ENCODE data around the gene PTGES. TPM values are rescaled to one million over a fixed set of nuclear protein-coding genes. Genes with fewer than 3 reads are reported as not detected.
A peak's percentile ranks its signal among the peaks of the same experiment; 100 is the strongest.

Gene PTGES
- total RNA-seq, 6 donors from 2014 or later: 0.76 to 4.2 (median 2.5) TPM

GRCh38 chr9:129736334-129736733 is 16.5 kb downstream of the PTGES start:
- Histone ChIP-seq H3K27me3 (no peaks in the 10 kb centered on the region), H3K4me1 (peaks cover 4 to 9% (median 5%) of the 10 kb centered on the region in 4 donors), H3K36me3 (no peaks in the 10 kb centered on the region), H3K9me3 (no peaks in the 10 kb centered on the region), H3K4me3 (no peak overlapping the region), H3K27ac (no peak overlapping the region)
- 59 to 64% methylated on average over 10 to 19 of the region's 20 CpGs for WGBS, 2 donors
- ATAC-seq (ENCODE audit: low FRiP score in 2 of 2): no peak
- no peak for DNase-seq
- TF ChIP-seq EP300 (IDR thresholded peaks at IDR 0.05) (no peak), POLR2AphosphoS5 (IDR thresholded peaks at IDR 0.05) (no peak), CTCF (IDR thresholded peaks at IDR 0.05) (no peak), POLR2A (IDR thresholded peaks at IDR 0.05) (no peak)

DNA sequence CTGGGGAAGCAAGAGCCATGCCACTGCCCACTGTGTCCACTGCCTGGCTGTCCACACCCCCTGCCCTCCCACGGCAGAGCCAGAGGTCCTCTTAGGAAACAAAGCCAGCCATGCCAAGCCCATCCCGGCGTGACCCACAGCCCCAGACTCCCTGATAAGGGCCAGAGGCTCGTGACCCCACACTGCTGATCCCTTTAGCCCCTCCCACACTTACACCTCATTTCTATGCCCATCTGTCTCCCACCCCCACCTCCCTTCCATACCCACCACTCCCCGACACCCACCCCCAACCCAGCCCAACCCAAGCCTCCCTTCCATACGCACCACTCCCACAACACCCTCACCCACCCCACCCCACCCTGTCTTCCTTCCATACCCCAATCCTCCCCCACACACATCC is 17.3 kb downstream of the PTGES start:
- H3K9me3 ChIP-seq: no peaks in the 10 kb centered on the region
- no peak for DNase-seq
- H3K4me3 ChIP-seq: no peak overlapping the region
- no peaks in the 10 kb centered on the region for H3K36me3 ChIP-seq
- TF ChIP-seq POLR2A (IDR thresholded peaks at IDR 0.05) (no peak), EP300 (IDR thresholded peaks at IDR 0.05) (no peak), CTCF (IDR thresholded peaks at IDR 0.05) (no peak), POLR2AphosphoS5 (IDR thresholded peaks at IDR 0.05) (no peak)
- H3K27me3 ChIP-seq: no peaks in the 10 kb centered on the region
- 56 to 65% methylated on average over 4 to 5 of the region's 6 CpGs for WGBS, 2 donors
- H3K27ac ChIP-seq: no peak overlapping the region
- peaks cover 4 to 9% (median 5%) of the 10 kb centered on the region in 4 donors for H3K4me1 ChIP-seq
- ATAC-seq (ENCODE audit: low FRiP score in 2 of 2): no peak

DNA sequence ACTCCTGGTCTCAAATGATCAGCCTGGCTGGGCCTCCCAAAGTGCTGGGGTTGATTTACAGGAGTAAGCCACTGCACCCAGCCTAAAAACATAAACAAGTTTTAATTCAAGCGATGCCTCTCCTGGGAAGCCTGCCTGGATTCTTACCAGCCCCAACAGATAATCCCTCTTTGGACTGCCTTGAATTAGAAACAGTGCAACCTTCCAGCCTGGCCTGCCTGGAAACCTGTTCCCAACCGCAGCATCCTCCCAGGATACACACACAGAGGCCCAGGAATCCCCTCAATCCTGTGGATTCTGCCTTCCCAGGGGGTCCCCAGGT is 19.2 kb downstream of the PTGES start:
- ATAC-seq (ENCODE audit: low FRiP score in 2 of 2) (no peak), DNase-seq (no peak)
- no peaks in the 10 kb centered on the region for H3K27me3 ChIP-seq
- H3K36me3 ChIP-seq: no peaks in the 10 kb centered on the region
- WGBS, 2 donors: 93 to 95% methylated on average over 2 of the region's 2 CpGs
- no peak for TF ChIP-seq EP300 (IDR thresholded peaks at IDR 0.05)
- no peak for TF ChIP-seq POLR2AphosphoS5 (IDR thresholded peaks at IDR 0.05)
- TF ChIP-seq CTCF (IDR thresholded peaks at IDR 0.05): no peak
- TF ChIP-seq POLR2A (IDR thresholded peaks at IDR 0.05): no peak
- H3K9me3 ChIP-seq: no peaks in the 10 kb centered on the region
- H3K27ac ChIP-seq: no peak overlapping the region
- no peak overlapping the region for H3K4me3 ChIP-seq
- peaks cover 4 to 9% (median 5%) of the 10 kb centered on the region in 4 donors for H3K4me1 ChIP-seq

- H3K27ac ChIP-seq: no peak overlapping the region
- peaks cover 3 to 7% (median 4%) of the 10 kb centered on the region in 4 donors for H3K4me1 ChIP-seq
- peak in 1 of 2 donors; percentile 72 for DNase-seq
- H3K36me3 ChIP-seq: no peaks in the 10 kb centered on the region
- no peaks in the 10 kb centered on the region for H3K27me3 ChIP-seq
- ATAC-seq (ENCODE audit: low FRiP score in 2 of 2): no peak
- no peak overlapping the region for H3K4me3 ChIP-seq
- no peak for TF ChIP-seq EP300 (IDR thresholded peaks at IDR 0.05)
- no peak for TF ChIP-seq POLR2AphosphoS5 (IDR thresholded peaks at IDR 0.05)
- no peak for TF ChIP-seq CTCF (IDR thresholded peaks at IDR 0.05)
- TF ChIP-seq POLR2A (IDR thresholded peaks at IDR 0.05): no peak
- H3K9me3 ChIP-seq: no peaks in the 10 kb centered on the region
- WGBS, 2 donors: 82 to 83% methylated on average over 21 to 23 of the region's 23 CpGs
Measured at GRCh38 chr9:129732946-129733631, 19.8 kb downstream of the PTGES start.

- Histone ChIP-seq H3K4me1 (no peaks in the 10 kb centered on the region), H3K9me3 (no peaks in the 10 kb centered on the region), H3K27ac (no peak overlapping the region), H3K27me3 (no peaks in the 10 kb centered on the region), H3K4me3 (no peak overlapping the region), H3K36me3 (no peaks in the 10 kb centered on the region)
- ATAC-seq (ENCODE audit: low FRiP score in 2 of 2) (no peak), DNase-seq (no peak)
- TF ChIP-seq POLR2AphosphoS5 (IDR thresholded peaks at IDR 0.05) (no peak), POLR2A (IDR thresholded peaks at IDR 0.05) (no peak), CTCF (IDR thresholded peaks at IDR 0.05) (no peak), EP300 (IDR thresholded peaks at IDR 0.05) (no peak)
- 58 to 61% methylated on average over 10 of the region's 10 CpGs for WGBS, 2 donors
Measured at GRCh38 chr9:129732100-129732499, 20.7 kb downstream of the PTGES start.
